ENCODE data around the gene MGST1.

The MGST1 gene

GRCh38 chr12:16347391-16348298 is at the start of gene MGST1:
TSS of gene MGST1 (plus strand) at chr12:16347645. CDS start at chr12:16354253, 6,608 bp downstream.
- DNase-seq, result peak in 28 of 56 donors; percentile 2 to 54 (median 24)

GRCh38 chr12:16299403-16299802 is 48.0 kb upstream of the MGST1 start:
- peak in 2 of 56 donors; percentile 2 to 22 for DNase-seq

GRCh38 chr12:16300122-16300521 is 47.3 kb upstream of the MGST1 start:
- no peak for DNase-seq

- DNase-seq, result peak in 1 of 56 donors; percentile 0
Observed at GRCh38 chr12:16300736-16301135, 46.7 kb upstream of the MGST1 start.

- no peak for DNase-seq
Observed at GRCh38 chr12:16303939-16304338, 43.5 kb upstream of the MGST1 start.

GRCh38 chr12:16307856-16308475 is 39.5 kb upstream of the MGST1 start:
- peak in 1 of 56 donors; percentile 0 for DNase-seq

GRCh38 chr12:16310934-16311333 is 36.5 kb upstream of the MGST1 start:
- no peak for DNase-seq

GRCh38 chr12:16323010-16323409 is 24.4 kb upstream of the MGST1 start:
- DNase-seq, result no peak

GRCh38 chr12:16323638-16324037 is 23.8 kb upstream of the MGST1 start:
- DNase-seq, result no peak

GRCh38 chr12:16324272-16324671 is 23.2 kb upstream of the MGST1 start:
- DNase-seq, result no peak

- DNase-seq, result no peak
Observed at GRCh38 chr12:16324772-16325171, 22.7 kb upstream of the MGST1 start.

GRCh38 chr12:16325426-16325825 is 22.0 kb upstream of the MGST1 start:
- no peak for DNase-seq

GRCh38 chr12:16327963-16328362 is 19.5 kb upstream of the MGST1 start:
- DNase-seq, result no peak

- no peak for DNase-seq
Observed at GRCh38 chr12:16329594-16329993, 17.9 kb upstream of the MGST1 start.

GRCh38 chr12:16330560-16330959 is 16.9 kb upstream of the MGST1 start:
- DNase-seq, result no peak

- no peak for DNase-seq
Observed at GRCh38 chr12:16331998-16332397, 15.4 kb upstream of the MGST1 start.

- no peak for DNase-seq
Observed at GRCh38 chr12:16335838-16336237, 11.6 kb upstream of the MGST1 start.

- DNase-seq, result no peak
Observed at GRCh38 chr12:16344269-16344668, 3.2 kb upstream of the MGST1 start.

- no peak for DNase-seq
Observed at GRCh38 chr12:16345105-16345504, 2.3 kb upstream of the MGST1 start.

- DNase-seq, result no peak
Observed at GRCh38 chr12:16346958-16347357, 487 bp upstream of the MGST1 start.

- DNase-seq, result no peak
Observed at GRCh38 chr12:16348435-16349130, 1.1 kb downstream of the MGST1 start.

- DNase-seq, result peak in 3 of 56 donors; percentile 9 to 25 (median 12)
Observed at GRCh38 chr12:16349131-16349460, 1.7 kb downstream of the MGST1 start.
